HepG2 (cell line): ENCODE results near the gene GPS2. TPM values are rescaled to one million over a fixed set of nuclear protein-coding genes. Genes with fewer than 3 reads are reported as not detected.

ENCODE experiments used
- ETV6 ChIP-seq: sonication (generic); formaldehyde crosslinking; conservative IDR thresholded peaks from 2 replicates; pipeline ENCODE4 v1.4.0; 2020; ENCODE audit warnings: missing genetic modification reagents
- HMG20B ChIP-seq: conservative IDR thresholded peaks from 2 replicates; pipeline ENCODE4 v1.6.1; 2016; ENCODE audit warnings: missing genetic modification reagents, missing compliant biosample characterization
- HNF4G ChIP-seq, 2 experiments: sonication (generic) in 1 of 2; formaldehyde crosslinking in 1 of 2; IDR thresholded peaks; 2 replicates each; pipeline versions ENCODE4 v1.4.0 to v1.6.1; 2011 to 2020; ENCODE audit warnings: borderline replicate concordance in 2 of 2, low read depth in 2 of 2, mild to moderate bottlenecking in 2 of 2, low read length in 1 of 2, missing genetic modification reagents in 1 of 2, moderate library complexity in 1 of 2
- JARID2 ChIP-seq: sonication (generic); formaldehyde crosslinking; IDR thresholded peaks from 2 replicates; pipeline ENCODE4 v1.8.1; 2023; ENCODE audit warnings: missing genetic modification reagents, inconsistent platforms; ENCODE audit not compliant: insufficient replicate concordance
- POLR2A ChIP-seq, 2 experiments: IDR thresholded peaks; 2 replicates each; pipeline ENCODE4 v1.6.1; 2011; ENCODE audit warnings: low read depth in 2 of 2, low read length in 2 of 2, mild to moderate bottlenecking in 1 of 2, moderate library complexity in 1 of 2; ENCODE audit not compliant: insufficient read depth in 1 of 2
- TARDBP ChIP-seq: sonication (generic); formaldehyde crosslinking; IDR thresholded peaks from 2 replicates; pipeline ENCODE4 v1.8.0; 2022; ENCODE audit warnings: mild to moderate bottlenecking, missing genetic modification reagents
- THYN1 ChIP-seq: sonication (generic); formaldehyde crosslinking; IDR thresholded peaks from 2 replicates; pipeline ENCODE4 v1.8.1; 2023; ENCODE audit warnings: low read depth, mild to moderate bottlenecking, moderate library complexity, missing genetic modification reagents, borderline replicate concordance
- ZBTB38 ChIP-seq: sonication (generic); formaldehyde crosslinking; IDR thresholded peaks from 2 replicates; pipeline ENCODE4 v1.5.1; 2020; ENCODE audit warnings: mild to moderate bottlenecking, missing genetic modification reagents
- ZFY ChIP-seq: sonication (generic); formaldehyde crosslinking; IDR thresholded peaks from 2 replicates; pipeline ENCODE4 v1.4.0; 2020; ENCODE audit warnings: missing genetic modification reagents
- polyA plus RNA-seq, 8 experiments: library from polyadenylated mRNA; depleted of rRNA in 3 of 8; stranded (reverse) in 7 of 8; unstranded in 1 of 8; fragments of >200 nt; fragmentation: Illumina TruSeq in 4 of 8; extraction: Trizol in 4 of 8; gene quantifications; 2 replicates each; pipeline versions ENCODE4 v1.2.1 to v1.2.3, GENCODE V29; 2011 to 2016; ENCODE audit warnings: low read depth in 4 of 8, missing spikeins in 1 of 8, mixed read lengths in 1 of 8; ENCODE audit not compliant: insufficient read depth in 1 of 8
- total RNA-seq, 5 experiments: library from RNA; depleted of rRNA; stranded (reverse); fragments of >200 nt; fragmentation: Illumina TruSeq; extraction: Trizol; gene quantifications; 2 replicates each; pipeline ENCODE4 v1.2.3, GENCODE V29; 2016; ENCODE audit warnings: low read depth in 1 of 5
- TF ChIP-seq, protein P1 (sequence below): sonication (generic); formaldehyde crosslinking; IDR thresholded peaks from 2 replicates; pipeline ENCODE4 v1.8.1; 2023; ENCODE audit warnings: mild to moderate bottlenecking, missing genetic modification reagents
- TF ChIP-seq, protein P2 (sequence below): sonication (generic); formaldehyde crosslinking; IDR thresholded peaks from 2 replicates; pipeline ENCODE4 v1.5.1; 2020; ENCODE audit warnings: mild to moderate bottlenecking, missing genetic modification reagents, borderline replicate concordance
- TF ChIP-seq, protein P3 (sequence below): sonication (generic); formaldehyde crosslinking; IDR thresholded peaks from 2 replicates; pipeline ENCODE4 v1.4.0; 2020; ENCODE audit warnings: mild to moderate bottlenecking, missing genetic modification reagents
- TF ChIP-seq, protein P4 (sequence below): sonication (generic); formaldehyde crosslinking; IDR thresholded peaks from 2 replicates; pipeline ENCODE4 v1.4.0; 2020; ENCODE audit warnings: missing genetic modification reagents
- TF ChIP-seq, protein P5 (sequence below): sonication (generic); formaldehyde crosslinking; IDR thresholded peaks from 2 replicates; pipeline ENCODE4 v1.8.0; 2022; ENCODE audit warnings: low read depth, missing genetic modification reagents

GPS2 gene
- total and polyA plus RNA-seq, 2 of the 13 experiments (the other 11 are each of a cell fraction or from before 2014, with no cell fraction given): 58.0 to 59.4 TPM

DNA sequence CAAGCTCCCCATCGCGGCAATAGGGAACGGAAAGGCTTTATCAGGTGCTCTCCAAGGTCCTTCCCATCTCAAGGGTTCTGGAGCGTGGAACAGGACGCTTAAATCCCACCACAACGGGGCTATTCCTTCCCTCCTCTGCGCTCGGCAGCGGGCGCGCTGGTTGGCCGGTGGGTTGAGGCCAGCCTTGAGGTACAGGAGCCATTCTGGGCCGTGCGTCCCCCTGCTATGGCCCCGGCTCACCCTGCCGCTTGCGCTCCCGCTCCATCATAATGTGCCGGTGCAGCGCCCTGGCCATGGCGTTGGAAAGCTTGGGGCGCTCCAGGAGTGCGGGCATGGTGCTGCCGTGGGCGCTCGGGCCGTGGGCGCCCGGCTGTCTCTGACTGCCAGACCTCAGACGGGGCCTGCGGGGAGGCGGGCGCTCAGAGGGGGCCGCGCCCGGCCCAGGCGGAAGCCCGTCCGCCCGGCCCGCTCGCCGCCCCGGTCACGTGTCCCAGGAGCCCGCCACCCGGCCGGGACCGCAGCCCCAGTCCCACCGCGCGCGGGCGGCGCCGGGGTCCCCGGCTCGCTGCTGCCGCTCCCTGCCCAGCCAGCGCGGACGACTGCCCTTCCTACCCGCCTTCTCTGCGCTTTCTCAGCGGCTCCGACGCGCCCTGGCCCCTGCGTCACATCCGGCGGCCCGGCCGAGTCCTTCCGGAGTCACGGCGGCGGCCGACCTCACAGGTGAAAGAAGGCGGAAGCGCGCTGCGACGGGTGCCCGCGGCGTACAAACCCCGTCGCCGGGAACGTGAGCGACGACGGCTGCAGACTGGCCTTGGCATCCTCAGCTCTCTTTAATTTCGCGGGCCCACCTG, at the start of gene GPS2 (continued):
- TF ChIP-seq HMG20B (CRISPR knock-in tag) (no peak), JARID2 (no peak), TARDBP (CRISPR knock-in tag) (peak; percentile 92), ETV6 (CRISPR knock-in tag) (peak; percentile 78; the same call in 1 of the 2 replicates), ZFY (CRISPR knock-in tag) (peak; percentile 84), POLR2A (IDR thresholded peaks at IDR 0.05; ENCODE audit: insufficient read depth in 1 of 2, low read depth in 2 of 2, low read length in 2 of 2) (peak; percentile 69 to 93), ZBTB38 (CRISPR knock-in tag) (peak; percentile 79; the same call in 1 of the 2 replicates), THYN1 (CRISPR knock-in tag) (peak; percentile 37; the same call in 1 of the 2 replicates), HNF4G (IDR thresholded peaks at IDR 0.05; ENCODE audit: borderline replicate concordance, low read depth, low read length) (no peak), HNF4G (CRISPR knock-in tag; IDR thresholded peaks at IDR 0.05; ENCODE audit: borderline replicate concordance, low read depth) (peak; percentile 56; the same call in 1 of the 2 replicates)
- TF ChIP-seq, protein P1, sequence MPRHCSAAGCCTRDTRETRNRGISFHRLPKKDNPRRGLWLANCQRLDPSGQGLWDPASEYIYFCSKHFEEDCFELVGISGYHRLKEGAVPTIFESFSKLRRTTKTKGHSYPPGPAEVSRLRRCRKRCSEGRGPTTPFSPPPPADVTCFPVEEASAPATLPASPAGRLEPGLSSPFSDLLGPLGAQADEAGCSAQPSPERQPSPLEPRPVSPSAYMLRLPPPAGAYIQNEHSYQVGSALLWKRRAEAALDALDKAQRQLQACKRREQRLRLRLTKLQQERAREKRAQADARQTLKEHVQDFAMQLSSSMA (CRISPR knock-in tag): peak; percentile 65
- TF ChIP-seq, protein P2, sequence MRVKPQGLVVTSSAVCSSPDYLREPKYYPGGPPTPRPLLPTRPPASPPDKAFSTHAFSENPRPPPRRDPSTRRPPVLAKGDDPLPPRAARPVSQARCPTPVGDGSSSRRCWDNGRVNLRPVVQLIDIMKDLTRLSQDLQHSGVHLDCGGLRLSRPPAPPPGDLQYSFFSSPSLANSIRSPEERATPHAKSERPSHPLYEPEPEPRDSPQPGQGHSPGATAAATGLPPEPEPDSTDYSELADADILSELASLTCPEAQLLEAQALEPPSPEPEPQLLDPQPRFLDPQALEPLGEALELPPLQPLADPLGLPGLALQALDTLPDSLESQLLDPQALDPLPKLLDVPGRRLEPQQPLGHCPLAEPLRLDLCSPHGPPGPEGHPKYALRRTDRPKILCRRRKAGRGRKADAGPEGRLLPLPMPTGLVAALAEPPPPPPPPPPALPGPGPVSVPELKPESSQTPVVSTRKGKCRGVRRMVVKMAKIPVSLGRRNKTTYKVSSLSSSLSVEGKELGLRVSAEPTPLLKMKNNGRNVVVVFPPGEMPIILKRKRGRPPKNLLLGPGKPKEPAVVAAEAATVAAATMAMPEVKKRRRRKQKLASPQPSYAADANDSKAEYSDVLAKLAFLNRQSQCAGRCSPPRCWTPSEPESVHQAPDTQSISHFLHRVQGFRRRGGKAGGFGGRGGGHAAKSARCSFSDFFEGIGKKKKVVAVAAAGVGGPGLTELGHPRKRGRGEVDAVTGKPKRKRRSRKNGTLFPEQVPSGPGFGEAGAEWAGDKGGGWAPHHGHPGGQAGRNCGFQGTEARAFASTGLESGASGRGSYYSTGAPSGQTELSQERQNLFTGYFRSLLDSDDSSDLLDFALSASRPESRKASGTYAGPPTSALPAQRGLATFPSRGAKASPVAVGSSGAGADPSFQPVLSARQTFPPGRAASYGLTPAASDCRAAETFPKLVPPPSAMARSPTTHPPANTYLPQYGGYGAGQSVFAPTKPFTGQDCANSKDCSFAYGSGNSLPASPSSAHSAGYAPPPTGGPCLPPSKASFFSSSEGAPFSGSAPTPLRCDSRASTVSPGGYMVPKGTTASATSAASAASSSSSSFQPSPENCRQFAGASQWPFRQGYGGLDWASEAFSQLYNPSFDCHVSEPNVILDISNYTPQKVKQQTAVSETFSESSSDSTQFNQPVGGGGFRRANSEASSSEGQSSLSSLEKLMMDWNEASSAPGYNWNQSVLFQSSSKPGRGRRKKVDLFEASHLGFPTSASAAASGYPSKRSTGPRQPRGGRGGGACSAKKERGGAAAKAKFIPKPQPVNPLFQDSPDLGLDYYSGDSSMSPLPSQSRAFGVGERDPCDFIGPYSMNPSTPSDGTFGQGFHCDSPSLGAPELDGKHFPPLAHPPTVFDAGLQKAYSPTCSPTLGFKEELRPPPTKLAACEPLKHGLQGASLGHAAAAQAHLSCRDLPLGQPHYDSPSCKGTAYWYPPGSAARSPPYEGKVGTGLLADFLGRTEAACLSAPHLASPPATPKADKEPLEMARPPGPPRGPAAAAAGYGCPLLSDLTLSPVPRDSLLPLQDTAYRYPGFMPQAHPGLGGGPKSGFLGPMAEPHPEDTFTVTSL (CRISPR knock-in tag): no peak
- TF ChIP-seq, protein P3, sequence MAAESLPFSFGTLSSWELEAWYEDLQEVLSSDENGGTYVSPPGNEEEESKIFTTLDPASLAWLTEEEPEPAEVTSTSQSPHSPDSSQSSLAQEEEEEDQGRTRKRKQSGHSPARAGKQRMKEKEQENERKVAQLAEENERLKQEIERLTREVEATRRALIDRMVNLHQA (CRISPR knock-in tag): no peak
- TF ChIP-seq, protein P4, sequence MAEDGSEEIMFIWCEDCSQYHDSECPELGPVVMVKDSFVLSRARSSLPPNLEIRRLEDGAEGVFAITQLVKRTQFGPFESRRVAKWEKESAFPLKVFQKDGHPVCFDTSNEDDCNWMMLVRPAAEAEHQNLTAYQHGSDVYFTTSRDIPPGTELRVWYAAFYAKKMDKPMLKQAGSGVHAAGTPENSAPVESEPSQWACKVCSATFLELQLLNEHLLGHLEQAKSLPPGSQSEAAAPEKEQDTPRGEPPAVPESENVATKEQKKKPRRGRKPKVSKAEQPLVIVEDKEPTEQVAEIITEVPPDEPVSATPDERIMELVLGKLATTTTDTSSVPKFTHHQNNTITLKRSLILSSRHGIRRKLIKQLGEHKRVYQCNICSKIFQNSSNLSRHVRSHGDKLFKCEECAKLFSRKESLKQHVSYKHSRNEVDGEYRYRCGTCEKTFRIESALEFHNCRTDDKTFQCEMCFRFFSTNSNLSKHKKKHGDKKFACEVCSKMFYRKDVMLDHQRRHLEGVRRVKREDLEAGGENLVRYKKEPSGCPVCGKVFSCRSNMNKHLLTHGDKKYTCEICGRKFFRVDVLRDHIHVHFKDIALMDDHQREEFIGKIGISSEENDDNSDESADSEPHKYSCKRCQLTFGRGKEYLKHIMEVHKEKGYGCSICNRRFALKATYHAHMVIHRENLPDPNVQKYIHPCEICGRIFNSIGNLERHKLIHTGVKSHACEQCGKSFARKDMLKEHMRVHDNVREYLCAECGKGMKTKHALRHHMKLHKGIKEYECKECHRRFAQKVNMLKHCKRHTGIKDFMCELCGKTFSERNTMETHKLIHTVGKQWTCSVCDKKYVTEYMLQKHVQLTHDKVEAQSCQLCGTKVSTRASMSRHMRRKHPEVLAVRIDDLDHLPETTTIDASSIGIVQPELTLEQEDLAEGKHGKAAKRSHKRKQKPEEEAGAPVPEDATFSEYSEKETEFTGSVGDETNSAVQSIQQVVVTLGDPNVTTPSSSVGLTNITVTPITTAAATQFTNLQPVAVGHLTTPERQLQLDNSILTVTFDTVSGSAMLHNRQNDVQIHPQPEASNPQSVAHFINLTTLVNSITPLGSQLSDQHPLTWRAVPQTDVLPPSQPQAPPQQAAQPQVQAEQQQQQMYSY (CRISPR knock-in tag): no peak
- TF ChIP-seq, protein P5, sequence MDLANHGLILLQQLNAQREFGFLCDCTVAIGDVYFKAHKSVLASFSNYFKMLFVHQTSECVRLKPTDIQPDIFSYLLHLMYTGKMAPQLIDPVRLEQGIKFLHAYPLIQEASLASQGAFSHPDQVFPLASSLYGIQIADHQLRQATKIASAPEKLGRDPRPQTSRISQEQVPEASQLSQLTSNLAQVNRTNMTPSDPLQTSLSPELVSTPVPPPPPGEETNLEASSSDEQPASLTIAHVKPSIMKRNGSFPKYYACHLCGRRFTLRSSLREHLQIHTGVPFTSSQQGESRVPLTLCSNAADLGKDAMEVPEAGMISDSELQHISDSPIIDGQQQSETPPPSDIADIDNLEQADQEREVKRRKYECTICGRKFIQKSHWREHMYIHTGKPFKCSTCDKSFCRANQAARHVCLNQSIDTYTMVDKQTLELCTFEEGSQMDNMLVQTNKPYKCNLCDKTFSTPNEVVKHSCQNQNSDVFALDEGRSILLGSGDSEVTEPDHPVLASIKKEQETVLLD (CRISPR knock-in tag): peak; percentile 98
